ENCODE results near the gene DHX15.

Gene DHX15

GRCh38 chr4:24550441-24551175, 33.7 kb downstream of the DHX15 start:
- Histone ChIP-seq H3K9ac (ENCODE audit: low read length) (no peak overlapping the region), H3K9me3 (ENCODE audit: low read length) (no peaks in the 10 kb centered on the region), H2AFZ (ENCODE audit: low read length) (no peak overlapping the region), H4K20me1 (ENCODE audit: insufficient read depth, low read length) (no peaks in the 10 kb centered on the region), H3K27me3 (ENCODE audit: insufficient read depth, low read length) (no peaks in the 10 kb centered on the region), H3K4me1 (ENCODE audit: insufficient read depth, low read length, severe bottlenecking) (no peaks in the 10 kb centered on the region), H3K4me3 (ENCODE audit: low read depth, low read length, poor library complexity, severe bottlenecking) (no peak overlapping the region), H3K9me2 (ENCODE audit: low read depth, low read length) (no peaks in the 10 kb centered on the region), H3K79me2 (ENCODE audit: insufficient read depth, low read length) (peaks cover 42% of the 10 kb centered on the region), H3F3A (ENCODE audit: insufficient read depth, low read length) (no peaks in the 10 kb centered on the region), H3K4me2 (ENCODE audit: low read length) (no peak overlapping the region), H3K27ac (ENCODE audit: low read depth, low read length, poor library complexity, severe bottlenecking) (no peak overlapping the region), H3K36me3 (ENCODE audit: insufficient read depth, low read length) (peaks cover 57% of the 10 kb centered on the region)
- no peak for TF ChIP-seq EZH2 (IDR thresholded peaks at IDR 0.05; ENCODE audit: borderline replicate concordance, low read length)
- no peak for TF ChIP-seq CTCF (IDR thresholded peaks at IDR 0.05; ENCODE audit: low read length)

GRCh38 chr4:24547979-24548378, 36.4 kb downstream of the DHX15 start:
- H3K36me3 ChIP-seq (ENCODE audit: insufficient read depth, low read length): peaks cover 63% of the 10 kb centered on the region
- H3F3A ChIP-seq (ENCODE audit: insufficient read depth, low read length): no peaks in the 10 kb centered on the region

GRCh38 chr4:24544208-24544988, 40.0 kb downstream of the DHX15 start:
- Histone ChIP-seq H3K4me3 (ENCODE audit: low read depth, low read length, poor library complexity, severe bottlenecking) (no peak overlapping the region), H3K9me3 (ENCODE audit: low read length) (no peaks in the 10 kb centered on the region), H3K79me2 (ENCODE audit: insufficient read depth, low read length) (peaks cover 28% of the 10 kb centered on the region; the same call in 1 of the 2 replicates), H3F3A (ENCODE audit: insufficient read depth, low read length) (no peaks in the 10 kb centered on the region), H2AFZ (ENCODE audit: low read length) (no peak overlapping the region), H3K36me3 (ENCODE audit: insufficient read depth, low read length) (peaks cover 85% of the 10 kb centered on the region), H3K4me2 (ENCODE audit: low read length) (no peak overlapping the region), H3K27ac (ENCODE audit: low read depth, low read length, poor library complexity, severe bottlenecking) (no peak overlapping the region), H3K4me1 (ENCODE audit: insufficient read depth, low read length, severe bottlenecking) (no peaks in the 10 kb centered on the region), H3K9me2 (ENCODE audit: low read depth, low read length) (no peaks in the 10 kb centered on the region), H3K27me3 (ENCODE audit: insufficient read depth, low read length) (no peaks in the 10 kb centered on the region), H4K20me1 (ENCODE audit: insufficient read depth, low read length) (no peaks in the 10 kb centered on the region), H3K9ac (ENCODE audit: low read length) (no peak overlapping the region)
- TF ChIP-seq CTCF (IDR thresholded peaks at IDR 0.05; ENCODE audit: low read length): no peak
- TF ChIP-seq EZH2 (IDR thresholded peaks at IDR 0.05; ENCODE audit: borderline replicate concordance, low read length): no peak

More at GRCh38 chr4:24547979-24548378, 36.4 kb downstream of the DHX15 start:
- Histone ChIP-seq H3K79me2 (ENCODE audit: insufficient read depth, low read length) (peaks cover 47% of the 10 kb centered on the region), H2AFZ (ENCODE audit: low read length) (no peak overlapping the region), H3K27ac (ENCODE audit: low read depth, low read length, poor library complexity, severe bottlenecking) (no peak overlapping the region), H3K27me3 (ENCODE audit: insufficient read depth, low read length) (no peaks in the 10 kb centered on the region), H3K9me3 (ENCODE audit: low read length) (no peaks in the 10 kb centered on the region), H3K4me3 (ENCODE audit: low read depth, low read length, poor library complexity, severe bottlenecking) (no peak overlapping the region), H3K4me2 (ENCODE audit: low read length) (no peak overlapping the region), H4K20me1 (ENCODE audit: insufficient read depth, low read length) (no peaks in the 10 kb centered on the region), H3K4me1 (ENCODE audit: insufficient read depth, low read length, severe bottlenecking) (no peaks in the 10 kb centered on the region), H3K9me2 (ENCODE audit: low read depth, low read length) (no peaks in the 10 kb centered on the region), H3K9ac (ENCODE audit: low read length) (no peak overlapping the region)
- TF ChIP-seq CTCF (IDR thresholded peaks at IDR 0.05; ENCODE audit: low read length) (no peak), EZH2 (IDR thresholded peaks at IDR 0.05; ENCODE audit: borderline replicate concordance, low read length) (no peak)

All from OCI-LY1 (cell line).